ENCODE measurements around the gene CPXM2. TPM values are rescaled to one million over a fixed set of nuclear protein-coding genes. Genes with fewer than 3 reads are reported as not detected.

Gene CPXM2
- total RNA-seq, 2 experiments from 2014 or later, result not detected

DNA sequence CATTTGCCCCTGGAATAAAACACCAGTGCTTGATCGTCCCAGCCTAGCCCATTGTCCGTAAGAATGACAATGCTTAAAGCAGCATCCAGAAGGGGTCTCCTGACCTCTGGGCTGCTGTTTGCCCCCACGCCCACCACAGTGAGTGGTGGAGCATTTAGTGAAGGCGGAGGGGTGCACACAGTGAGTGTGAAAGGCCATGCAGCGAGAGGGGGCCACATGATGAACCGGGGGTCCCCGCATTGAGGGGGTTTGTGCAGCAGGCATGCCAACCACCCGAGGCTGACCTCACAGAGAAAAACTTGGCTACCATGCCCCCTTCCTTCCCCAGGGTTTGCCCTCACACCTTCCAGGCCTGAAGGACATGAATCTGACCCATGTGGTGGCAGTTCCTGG is 28.4 kb downstream of the CPXM2 start:
- Histone ChIP-seq H3K4me2 (ENCODE audit: low read length) (no peak overlapping the region), H3K9me3 (ENCODE audit: low read length) (no peaks in the 10 kb centered on the region), H4K20me1 (ENCODE audit: insufficient read depth, low read length) (no peaks in the 10 kb centered on the region), H2AFZ (ENCODE audit: low read length) (no peak overlapping the region), H3K4me1 (ENCODE audit: insufficient read depth, low read length, poor library complexity, severe bottlenecking) (no peaks in the 10 kb centered on the region), H3K79me2 (ENCODE audit: insufficient read depth, low read depth, low read length) (no peaks in the 10 kb centered on the region), H3K36me3 (ENCODE audit: insufficient read depth, low read length) (no peaks in the 10 kb centered on the region), H3K4me3 (ENCODE audit: low read depth, low read length, poor library complexity, severe bottlenecking) (no peak overlapping the region), H3K27ac (ENCODE audit: low read depth, low read length, poor library complexity, severe bottlenecking) (no peak overlapping the region), H3K9me2 (ENCODE audit: insufficient read depth, low read length) (no peaks in the 10 kb centered on the region)
- BruUV-seq (replicated peaks), result no TSS peak
- DNase-seq (ENCODE audit: low spot score), result no peak
- no peak for TF ChIP-seq EZH2phosphoT487 (IDR thresholded peaks at IDR 0.05; ENCODE audit: borderline replicate concordance, low read depth, low read length)
- TF ChIP-seq, protein P1, sequence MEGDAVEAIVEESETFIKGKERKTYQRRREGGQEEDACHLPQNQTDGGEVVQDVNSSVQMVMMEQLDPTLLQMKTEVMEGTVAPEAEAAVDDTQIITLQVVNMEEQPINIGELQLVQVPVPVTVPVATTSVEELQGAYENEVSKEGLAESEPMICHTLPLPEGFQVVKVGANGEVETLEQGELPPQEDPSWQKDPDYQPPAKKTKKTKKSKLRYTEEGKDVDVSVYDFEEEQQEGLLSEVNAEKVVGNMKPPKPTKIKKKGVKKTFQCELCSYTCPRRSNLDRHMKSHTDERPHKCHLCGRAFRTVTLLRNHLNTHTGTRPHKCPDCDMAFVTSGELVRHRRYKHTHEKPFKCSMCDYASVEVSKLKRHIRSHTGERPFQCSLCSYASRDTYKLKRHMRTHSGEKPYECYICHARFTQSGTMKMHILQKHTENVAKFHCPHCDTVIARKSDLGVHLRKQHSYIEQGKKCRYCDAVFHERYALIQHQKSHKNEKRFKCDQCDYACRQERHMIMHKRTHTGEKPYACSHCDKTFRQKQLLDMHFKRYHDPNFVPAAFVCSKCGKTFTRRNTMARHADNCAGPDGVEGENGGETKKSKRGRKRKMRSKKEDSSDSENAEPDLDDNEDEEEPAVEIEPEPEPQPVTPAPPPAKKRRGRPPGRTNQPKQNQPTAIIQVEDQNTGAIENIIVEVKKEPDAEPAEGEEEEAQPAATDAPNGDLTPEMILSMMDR (conservative IDR thresholded peaks at IDR 0.05; ENCODE audit: low read length), result no peak
- intact Hi-C loops (cut with micrococcal nuclease; ENCODE audit: unreplicated experiment), result no loop called here
- ChIA-PET CTCF (ENCODE audit: unreplicated experiment) (no interaction called here), POLR2A (no interaction called here)

DNA sequence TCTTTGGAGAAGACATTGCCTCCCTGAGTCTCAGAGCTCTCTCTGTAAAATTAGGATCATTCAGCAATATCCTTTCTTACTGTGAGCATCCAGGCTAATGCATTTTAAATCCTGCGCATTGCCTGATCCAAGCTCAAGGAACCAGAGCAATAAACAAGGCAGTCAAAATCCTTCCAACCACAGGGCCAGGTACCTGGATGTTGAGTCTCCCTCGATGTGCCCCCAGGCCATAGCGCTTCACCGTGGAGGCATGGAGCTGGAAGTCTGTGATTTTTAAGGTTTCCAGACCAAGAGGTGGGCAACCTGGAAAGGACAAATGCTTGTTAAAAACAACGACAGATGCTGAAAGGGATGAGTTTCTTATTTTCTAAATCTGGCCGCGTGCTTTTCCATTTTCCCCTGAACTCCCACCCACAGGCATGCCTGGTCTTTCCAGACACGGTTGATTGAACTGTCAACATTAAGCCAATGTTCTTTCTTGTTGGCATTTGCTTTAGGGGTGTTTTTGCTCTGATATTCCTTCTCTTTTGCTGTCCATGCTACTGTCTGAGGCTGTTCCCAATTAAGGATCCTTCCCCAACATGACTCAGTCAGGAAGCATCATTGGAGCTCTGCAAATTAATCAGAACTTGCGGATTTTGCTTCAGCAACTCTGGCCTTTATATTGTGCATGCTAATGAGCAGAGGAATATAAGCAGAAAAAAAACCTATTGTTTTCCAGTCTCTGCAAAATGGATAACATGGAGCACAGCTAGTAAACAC is 29.0 kb downstream of the CPXM2 start:
- no peaks in the 10 kb centered on the region for H3K36me3 ChIP-seq (ENCODE audit: insufficient read depth, low read length)
- intact Hi-C loops (cut with micrococcal nuclease; ENCODE audit: unreplicated experiment), result no loop called here
- no peaks in the 10 kb centered on the region for H4K20me1 ChIP-seq (ENCODE audit: insufficient read depth, low read length)
- H3K9me2 ChIP-seq (ENCODE audit: insufficient read depth, low read length), result no peaks in the 10 kb centered on the region
- no peak overlapping the region for H3K4me2 ChIP-seq (ENCODE audit: low read length)
- no peak for TF ChIP-seq EZH2phosphoT487 (IDR thresholded peaks at IDR 0.05; ENCODE audit: borderline replicate concordance, low read depth, low read length)
- TF ChIP-seq, protein P1 (conservative IDR thresholded peaks at IDR 0.05; ENCODE audit: low read length), result no peak
- no TSS peak for BruUV-seq (replicated peaks)
- no peak overlapping the region for H2AFZ ChIP-seq (ENCODE audit: low read length)
- no peaks in the 10 kb centered on the region for H3K4me1 ChIP-seq (ENCODE audit: insufficient read depth, low read length, poor library complexity, severe bottlenecking)
- ChIA-PET CTCF (ENCODE audit: unreplicated experiment) (interaction anchor here (0.5 kb wide), 1 partner anchor 315 kb away, joined by 4 read pairs; no protein-coding TSS in a partner anchor), POLR2A (no interaction called here)
- H3K9me3 ChIP-seq (ENCODE audit: low read length), result no peaks in the 10 kb centered on the region
- no peak overlapping the region for H3K4me3 ChIP-seq (ENCODE audit: low read depth, low read length, poor library complexity, severe bottlenecking)
- no peaks in the 10 kb centered on the region for H3K79me2 ChIP-seq (ENCODE audit: insufficient read depth, low read depth, low read length)
- no peak for DNase-seq (ENCODE audit: low spot score)
- H3K27ac ChIP-seq (ENCODE audit: low read depth, low read length, poor library complexity, severe bottlenecking), result no peak overlapping the region

DNA sequence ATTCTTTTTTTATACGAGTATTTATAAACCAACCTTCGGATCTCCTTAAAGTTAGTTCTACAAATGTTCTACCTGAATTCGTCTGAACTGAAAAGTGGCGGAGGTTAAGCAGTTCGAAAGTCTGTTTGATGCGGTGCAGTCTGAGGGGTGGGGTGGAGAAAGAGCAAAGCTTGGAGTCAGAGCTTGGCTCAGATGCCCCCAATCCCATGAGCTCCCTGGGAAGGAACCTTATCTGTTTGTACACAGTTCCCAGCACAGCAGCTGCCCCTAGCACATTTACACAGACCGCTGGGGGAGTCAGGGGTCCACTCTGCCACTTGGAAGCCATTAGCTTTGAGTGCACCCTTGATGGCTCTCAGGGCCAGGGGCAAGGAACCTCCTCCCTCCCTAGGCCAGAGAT is 30.8 kb downstream of the CPXM2 start:
- no peaks in the 10 kb centered on the region for H3K36me3 ChIP-seq (ENCODE audit: insufficient read depth, low read length)
- no peak overlapping the region for H3K4me2 ChIP-seq (ENCODE audit: low read length)
- H3K4me1 ChIP-seq (ENCODE audit: insufficient read depth, low read length, poor library complexity, severe bottlenecking), result no peaks in the 10 kb centered on the region
- intact Hi-C loops (cut with micrococcal nuclease; ENCODE audit: unreplicated experiment), result no loop called here
- H3K9me2 ChIP-seq (ENCODE audit: insufficient read depth, low read length), result no peaks in the 10 kb centered on the region
- no peak for DNase-seq (ENCODE audit: low spot score)
- POLR2A ChIA-PET, result interaction anchor here (0.9 kb wide), 1 partner anchor 54 kb away, joined by 3 read pairs; no protein-coding TSS in a partner anchor
- no peaks in the 10 kb centered on the region for H3K79me2 ChIP-seq (ENCODE audit: insufficient read depth, low read depth, low read length)
- CTCF ChIA-PET (ENCODE audit: unreplicated experiment), result no interaction called here
- H3K9me3 ChIP-seq (ENCODE audit: low read length), result no peaks in the 10 kb centered on the region
- H3K4me3 ChIP-seq (ENCODE audit: low read depth, low read length, poor library complexity, severe bottlenecking), result no peak overlapping the region
- BruUV-seq (replicated peaks), result no TSS peak
- no peaks in the 10 kb centered on the region for H4K20me1 ChIP-seq (ENCODE audit: insufficient read depth, low read length)
- TF ChIP-seq, protein P1 (conservative IDR thresholded peaks at IDR 0.05; ENCODE audit: low read length), result no peak
- no peak for TF ChIP-seq EZH2phosphoT487 (IDR thresholded peaks at IDR 0.05; ENCODE audit: borderline replicate concordance, low read depth, low read length)
- H2AFZ ChIP-seq (ENCODE audit: low read length), result no peak overlapping the region
- H3K27ac ChIP-seq (ENCODE audit: low read depth, low read length, poor library complexity, severe bottlenecking), result no peak overlapping the region

Data from OCI-LY7 (cell line).